GM12801 (cell line): ENCODE results near the gene RAI1.

ENCODE experiments used
- TF ChIP-seq, protein P1 (sequence below): IDR thresholded peaks from one replicate; pipeline ENCODE4 v1.5.1; 2011; ENCODE audit warnings: control low read depth; ENCODE audit not compliant: insufficient read length; ENCODE audit errors: extremely low read depth

The RAI1 gene

DNA sequence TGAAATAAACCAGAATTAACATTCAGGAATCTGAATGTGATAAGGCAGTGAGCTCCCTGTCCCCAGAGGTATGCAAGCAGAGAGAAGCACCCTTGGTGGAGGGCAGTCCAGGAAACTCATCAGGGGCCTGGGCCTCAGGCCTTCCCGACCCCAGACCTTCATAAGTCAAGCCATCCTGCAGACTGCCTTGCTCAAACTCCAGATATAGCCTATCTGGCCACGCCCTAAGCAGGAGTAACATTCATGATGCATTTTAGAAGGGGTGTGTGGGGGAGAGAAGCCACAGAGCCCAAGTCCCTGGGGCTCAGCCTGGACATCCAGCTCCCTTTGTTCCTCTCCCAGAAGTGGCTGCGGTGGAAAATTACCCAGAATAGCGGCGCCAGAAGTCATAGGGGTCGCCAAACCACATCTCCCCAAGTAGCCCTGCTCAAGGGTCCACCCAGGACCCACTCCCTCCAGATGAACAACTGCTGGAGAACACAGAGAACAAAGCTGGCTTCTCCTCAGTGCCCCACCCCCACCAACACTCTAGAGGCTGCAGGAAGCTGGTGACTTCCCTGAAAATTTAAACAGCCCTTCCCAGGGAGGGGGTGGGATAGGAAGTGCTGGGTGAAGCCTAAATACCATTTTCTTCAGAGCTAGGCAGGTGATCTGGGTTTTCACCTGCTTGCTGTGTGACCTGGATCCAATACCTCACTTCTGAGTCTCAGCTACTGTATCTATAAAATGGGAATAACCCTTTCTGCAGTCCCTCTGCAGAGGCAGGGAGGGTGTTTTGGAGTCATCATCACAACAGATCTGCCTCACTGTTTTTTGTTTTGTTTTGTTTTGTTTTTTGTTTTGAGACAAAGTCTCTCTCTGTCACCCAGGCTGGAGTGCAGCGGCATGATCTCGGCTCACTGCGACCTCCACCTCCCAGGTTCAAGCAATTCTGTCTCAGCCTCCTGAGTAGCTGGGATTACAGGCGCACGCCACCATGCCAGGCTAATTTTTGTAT lies 157.0 kb downstream of the RAI1 start:
- TF ChIP-seq, protein P1, sequence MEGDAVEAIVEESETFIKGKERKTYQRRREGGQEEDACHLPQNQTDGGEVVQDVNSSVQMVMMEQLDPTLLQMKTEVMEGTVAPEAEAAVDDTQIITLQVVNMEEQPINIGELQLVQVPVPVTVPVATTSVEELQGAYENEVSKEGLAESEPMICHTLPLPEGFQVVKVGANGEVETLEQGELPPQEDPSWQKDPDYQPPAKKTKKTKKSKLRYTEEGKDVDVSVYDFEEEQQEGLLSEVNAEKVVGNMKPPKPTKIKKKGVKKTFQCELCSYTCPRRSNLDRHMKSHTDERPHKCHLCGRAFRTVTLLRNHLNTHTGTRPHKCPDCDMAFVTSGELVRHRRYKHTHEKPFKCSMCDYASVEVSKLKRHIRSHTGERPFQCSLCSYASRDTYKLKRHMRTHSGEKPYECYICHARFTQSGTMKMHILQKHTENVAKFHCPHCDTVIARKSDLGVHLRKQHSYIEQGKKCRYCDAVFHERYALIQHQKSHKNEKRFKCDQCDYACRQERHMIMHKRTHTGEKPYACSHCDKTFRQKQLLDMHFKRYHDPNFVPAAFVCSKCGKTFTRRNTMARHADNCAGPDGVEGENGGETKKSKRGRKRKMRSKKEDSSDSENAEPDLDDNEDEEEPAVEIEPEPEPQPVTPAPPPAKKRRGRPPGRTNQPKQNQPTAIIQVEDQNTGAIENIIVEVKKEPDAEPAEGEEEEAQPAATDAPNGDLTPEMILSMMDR = no peak

DNA sequence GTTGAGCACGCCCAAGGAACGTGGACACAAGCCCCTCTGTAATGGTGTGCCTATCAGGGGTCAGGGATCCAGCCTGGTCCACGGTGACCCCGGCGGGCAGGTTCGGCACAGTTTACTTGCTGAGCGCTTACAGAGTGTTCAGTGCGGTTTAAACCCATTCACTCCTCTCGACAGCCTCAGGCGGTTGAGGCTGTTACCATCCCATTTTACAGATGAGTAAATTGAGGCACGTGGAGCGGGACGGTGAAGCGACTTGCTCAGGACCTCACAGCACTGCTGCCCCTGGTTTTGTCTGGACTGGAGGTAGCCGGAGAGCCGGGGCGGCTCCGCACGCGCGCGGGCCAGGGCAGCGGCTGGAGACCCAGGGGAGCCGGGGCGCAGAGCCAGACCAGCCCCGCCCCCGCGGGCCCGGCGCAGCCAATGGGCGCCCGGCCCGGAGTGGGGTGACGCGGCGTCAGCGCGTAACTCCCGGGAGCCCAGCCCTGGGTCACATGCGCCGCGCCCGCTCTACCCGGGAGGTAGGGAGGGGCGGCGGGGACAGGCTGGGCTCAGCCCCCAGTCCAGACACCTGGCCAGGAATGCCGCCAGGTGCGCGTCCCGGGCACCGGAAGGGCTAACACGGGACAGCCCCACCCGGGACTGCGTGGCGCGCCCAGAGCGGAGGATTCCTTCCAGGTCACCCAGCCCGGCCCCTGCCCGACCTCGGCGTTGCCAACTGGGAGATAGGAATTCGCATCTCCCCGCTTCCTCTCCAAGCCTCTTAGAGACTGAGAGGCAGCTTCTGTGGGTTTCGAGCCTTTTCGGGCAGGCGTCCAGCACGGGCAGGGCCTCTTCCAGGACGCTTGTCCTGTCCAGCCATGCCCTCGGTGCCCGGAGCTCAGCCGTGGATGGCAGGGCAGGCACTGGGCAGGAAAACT lies 158.8 kb downstream of the RAI1 start:
- TF ChIP-seq, protein P1 = no peak

DNA sequence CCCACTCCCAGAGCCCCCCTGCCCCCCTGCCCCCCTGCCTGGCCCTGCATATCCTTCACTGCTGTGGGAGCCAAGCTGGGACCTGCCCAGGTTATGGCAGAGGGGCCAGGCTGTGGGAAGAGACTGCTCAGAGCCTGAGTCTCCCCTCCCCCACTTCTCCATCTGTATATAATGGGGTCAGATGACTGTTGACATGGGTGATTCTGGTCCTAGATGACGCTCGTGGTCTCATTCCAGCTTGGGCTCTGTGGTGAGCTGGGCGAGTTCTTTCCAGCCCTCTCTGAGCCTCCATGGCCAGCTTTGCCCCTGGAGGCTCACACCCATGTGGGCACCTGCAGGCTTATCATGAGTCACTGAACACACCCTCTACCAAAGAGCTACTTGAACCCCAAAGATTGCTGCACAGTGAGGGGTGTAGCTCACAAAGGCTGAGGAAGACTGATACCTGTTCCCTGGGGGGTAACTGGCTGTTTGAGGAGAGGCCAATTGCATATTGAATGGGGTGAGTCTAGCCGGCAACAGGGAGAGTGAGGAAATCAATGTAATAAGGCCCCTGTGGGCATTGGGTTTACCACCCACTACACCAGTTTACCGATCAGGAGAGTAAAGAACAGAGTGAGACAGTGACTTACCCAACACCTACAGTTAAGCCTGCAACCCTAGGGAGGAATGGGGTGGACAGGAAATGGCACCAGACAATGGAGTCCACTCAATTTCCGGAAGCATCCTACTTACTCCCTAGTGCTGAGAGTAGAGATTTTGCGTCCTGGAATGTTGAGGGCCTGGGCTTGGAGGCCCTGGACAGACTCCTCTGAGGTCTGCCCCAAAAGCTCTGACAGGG lies 159.7 kb downstream of the RAI1 start:
- TF ChIP-seq, protein P1 = no peak

DNA sequence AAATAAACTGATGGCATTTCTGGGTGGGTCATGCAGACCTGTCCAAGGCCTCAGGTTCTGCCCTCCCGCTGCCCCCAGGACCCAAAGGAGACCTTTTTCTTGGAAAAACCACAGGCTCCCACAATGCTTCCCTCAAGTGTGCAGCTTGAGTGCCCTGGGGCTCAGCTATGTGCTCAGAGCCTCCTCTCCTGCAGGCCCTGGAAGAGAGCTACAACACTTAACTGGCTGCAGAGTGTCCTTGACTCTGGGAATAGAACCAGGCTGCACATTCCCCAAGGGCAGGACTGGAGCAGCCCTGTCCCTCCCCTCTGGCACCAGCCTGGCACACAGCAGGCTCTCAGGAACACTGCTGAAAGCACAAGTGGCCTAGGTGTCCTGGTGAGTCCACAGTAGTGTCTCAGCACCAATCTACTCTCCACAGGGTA lies 160.4 kb downstream of the RAI1 start:
- TF ChIP-seq, protein P1 = no peak

DNA sequence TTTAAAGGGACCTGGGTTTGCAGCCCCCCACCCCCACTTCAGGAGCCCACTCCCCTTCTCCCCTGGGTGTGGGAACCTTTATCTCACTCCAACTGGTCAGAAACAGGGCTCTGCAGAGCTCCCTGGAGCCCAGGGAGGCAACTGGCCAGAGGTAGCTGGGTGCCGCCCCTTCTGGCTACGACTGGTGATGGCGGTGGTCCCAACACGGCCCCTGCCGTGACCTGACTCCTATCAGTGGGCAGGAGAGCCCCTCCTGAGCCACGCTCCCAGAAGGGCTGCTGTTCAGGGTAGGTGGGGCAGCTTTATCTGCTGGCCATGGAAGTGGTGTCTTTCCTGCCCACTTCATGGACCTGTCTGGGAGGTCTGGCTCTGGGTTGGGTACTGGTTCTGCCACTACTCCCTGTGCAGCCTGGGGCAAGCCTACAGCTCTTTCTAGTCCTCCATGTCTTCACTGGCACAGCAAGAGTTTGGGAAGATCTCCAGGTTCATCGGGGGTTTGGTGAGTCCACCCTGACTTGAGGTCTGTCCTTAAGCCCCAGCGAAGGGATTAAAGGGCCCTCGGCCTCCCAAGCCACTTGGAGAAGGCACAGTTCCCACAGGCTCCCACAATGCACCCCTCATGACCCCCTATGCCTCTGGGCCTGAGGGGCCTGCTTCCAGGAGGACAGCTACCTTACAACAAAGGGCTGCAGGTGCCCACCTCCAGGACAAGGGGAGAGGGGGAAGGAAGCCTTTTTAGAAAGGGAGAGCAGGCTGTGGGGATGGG lies 161.0 kb downstream of the RAI1 start:
- TF ChIP-seq, protein P1 = no peak

DNA sequence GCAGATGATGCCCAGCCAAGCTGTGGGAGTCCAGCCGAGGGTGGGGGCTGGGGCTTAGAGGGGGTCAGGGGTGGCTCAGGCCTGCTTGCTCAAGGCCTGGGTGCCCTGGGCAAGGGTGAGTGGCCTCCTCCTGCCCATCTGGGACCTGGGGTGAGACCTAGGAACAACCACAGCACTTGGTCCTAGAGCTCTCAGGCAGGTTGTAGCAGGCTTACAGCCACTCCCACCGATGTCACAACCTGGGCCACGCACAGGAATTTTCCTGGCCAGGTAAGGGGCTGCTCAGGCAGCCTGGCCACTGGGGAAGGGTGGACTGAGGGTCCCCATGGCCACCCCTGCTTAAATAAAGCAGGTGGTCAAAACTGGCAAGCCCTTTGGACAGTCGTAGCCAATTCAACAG lies 161.8 kb downstream of the RAI1 start:
- TF ChIP-seq, protein P1 = no peak
